Body of pancreas (tissue), 4 donors: ENCODE results near the gene TMEM260.

Experiments
- POLR2A ChIP-seq, 3 donors: fragments of 450-650 bp; IDR thresholded peaks; one replicate each; pipeline ENCODE4 v1.6.1; 2016; ENCODE audit warnings: antibody characterized with exemption in 3 of 3, mild to moderate bottlenecking in 2 of 3
- TF ChIP-seq, protein P1 (sequence below), 7 experiments: fragments of 450-650 bp in 4 of 7; fragments of 200-600 bp in 3 of 7; sonication (generic) in 3 of 7; IDR thresholded peaks; one replicate each; pipeline ENCODE4 v1.5.1; 2016 to 2019; ENCODE audit warnings: antibody characterized with exemption in 7 of 7

- TF ChIP-seq, protein P1, sequence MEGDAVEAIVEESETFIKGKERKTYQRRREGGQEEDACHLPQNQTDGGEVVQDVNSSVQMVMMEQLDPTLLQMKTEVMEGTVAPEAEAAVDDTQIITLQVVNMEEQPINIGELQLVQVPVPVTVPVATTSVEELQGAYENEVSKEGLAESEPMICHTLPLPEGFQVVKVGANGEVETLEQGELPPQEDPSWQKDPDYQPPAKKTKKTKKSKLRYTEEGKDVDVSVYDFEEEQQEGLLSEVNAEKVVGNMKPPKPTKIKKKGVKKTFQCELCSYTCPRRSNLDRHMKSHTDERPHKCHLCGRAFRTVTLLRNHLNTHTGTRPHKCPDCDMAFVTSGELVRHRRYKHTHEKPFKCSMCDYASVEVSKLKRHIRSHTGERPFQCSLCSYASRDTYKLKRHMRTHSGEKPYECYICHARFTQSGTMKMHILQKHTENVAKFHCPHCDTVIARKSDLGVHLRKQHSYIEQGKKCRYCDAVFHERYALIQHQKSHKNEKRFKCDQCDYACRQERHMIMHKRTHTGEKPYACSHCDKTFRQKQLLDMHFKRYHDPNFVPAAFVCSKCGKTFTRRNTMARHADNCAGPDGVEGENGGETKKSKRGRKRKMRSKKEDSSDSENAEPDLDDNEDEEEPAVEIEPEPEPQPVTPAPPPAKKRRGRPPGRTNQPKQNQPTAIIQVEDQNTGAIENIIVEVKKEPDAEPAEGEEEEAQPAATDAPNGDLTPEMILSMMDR (IDR thresholded peaks at IDR 0.05), result no peak
- no peak for TF ChIP-seq POLR2A (IDR thresholded peaks at IDR 0.05)
Observed at GRCh38 chr14:56657604-56658003, 78.0 kb downstream of the TMEM260 start.
